ENCODE measurements around the gene ITGB6. TPM values are rescaled to one million over a fixed set of nuclear protein-coding genes. Genes with fewer than 3 reads are reported as not detected.

The ITGB6 gene
- total and polyA plus RNA-seq, 3 donors from 2014 or later, result 0.12 to 0.79 (median 0.18) TPM

- Histone ChIP-seq H3K4me3 (no peak overlapping the region), H3K4me1 (no peaks in the 10 kb centered on the region), H3K36me3 (ENCODE audit: low read depth, missing control alignments) (no peaks in the 10 kb centered on the region), H3K27ac (no peak overlapping the region), H3K27me3 (no peaks in the 10 kb centered on the region), H3K9me3 (no peaks in the 10 kb centered on the region)
- intact Hi-C loops (cut with DNase I; ENCODE audit: low total_unique reads), result no loop called here
- TF ChIP-seq POLR2A (IDR thresholded peaks at IDR 0.05) (no peak), CTCF (IDR thresholded peaks at IDR 0.05) (no peak)
- 90% methylated on average over 3 of the region's 3 CpGs for WGBS, 2 donors
- DNase-seq, result no peak
Observed at GRCh38 chr2:160232905-160233475, 32.9 kb upstream of the ITGB6 start.

GRCh38 chr2:160229591-160229990 lies 29.5 kb upstream of the ITGB6 start:
- no peak overlapping the region for H3K4me3 ChIP-seq
- no peak overlapping the region for H3K27ac ChIP-seq
- no peak for TF ChIP-seq CTCF (IDR thresholded peaks at IDR 0.05)
- TF ChIP-seq POLR2A (IDR thresholded peaks at IDR 0.05), result no peak
- H3K27me3 ChIP-seq, result no peaks in the 10 kb centered on the region
- DNase-seq, result no peak
- H3K36me3 ChIP-seq (ENCODE audit: low read depth, missing control alignments), result no peaks in the 10 kb centered on the region
- H3K4me1 ChIP-seq, result peaks cover 10% of the 10 kb centered on the region
- intact Hi-C loops (cut with DNase I; ENCODE audit: low total_unique reads), result no loop called here
- no peaks in the 10 kb centered on the region for H3K9me3 ChIP-seq
- WGBS, 2 donors, result 91 to 96% methylated on average over 1 of the region's 1 CpG

DNA sequence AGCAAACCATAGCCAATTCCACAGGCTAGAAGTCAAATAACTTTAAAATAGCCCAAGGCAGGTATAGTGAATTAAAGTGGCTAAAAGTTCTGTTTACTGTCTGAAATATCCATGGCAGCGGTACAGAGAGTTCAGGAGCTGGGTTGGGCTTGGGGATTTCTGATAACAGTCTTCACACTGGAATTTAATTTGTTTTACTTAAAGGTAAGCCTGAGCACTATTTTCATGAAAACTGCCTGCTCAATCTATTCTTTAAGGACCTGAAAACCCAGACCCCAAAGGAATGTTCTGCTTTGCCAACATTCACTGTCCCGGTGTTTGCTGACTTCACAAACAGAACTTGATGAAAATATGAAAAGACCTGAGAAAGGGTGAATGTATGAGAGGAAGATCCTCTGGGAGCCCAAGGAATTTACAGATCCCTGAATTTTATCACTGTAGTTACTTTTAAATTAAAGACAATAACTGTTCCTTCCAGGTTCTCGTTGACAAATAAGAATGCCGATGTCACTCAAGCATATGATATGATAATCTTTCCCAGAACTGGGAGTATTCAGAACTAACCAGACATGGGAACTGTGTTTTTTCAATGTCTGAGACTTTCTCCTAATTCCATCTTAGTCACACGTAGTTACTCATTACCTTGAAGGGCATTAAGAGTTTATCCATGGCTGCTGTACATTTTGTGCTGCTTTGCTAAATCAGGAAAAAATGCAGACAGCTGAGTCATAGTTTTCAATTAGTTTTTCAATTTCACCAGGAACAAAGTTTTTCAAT lies 28.3 kb upstream of the ITGB6 start:
- H3K4me1 ChIP-seq, result peaks cover 10% of the 10 kb centered on the region
- no peak for DNase-seq

GRCh38 chr2:160227293-160227915 lies 27.3 kb upstream of the ITGB6 start:
- H3K4me3 ChIP-seq, result no peak overlapping the region
- DNase-seq, result no peak
- WGBS, 2 donors, result 82 to 92% methylated on average over 5 of the region's 5 CpGs
- no peaks in the 10 kb centered on the region for H3K9me3 ChIP-seq
- intact Hi-C loops (cut with DNase I; ENCODE audit: low total_unique reads), result no loop called here
- H3K36me3 ChIP-seq (ENCODE audit: low read depth, missing control alignments), result no peaks in the 10 kb centered on the region
- peaks cover 10% of the 10 kb centered on the region for H3K4me1 ChIP-seq
- no peaks in the 10 kb centered on the region for H3K27me3 ChIP-seq
- TF ChIP-seq POLR2A (IDR thresholded peaks at IDR 0.05), result no peak
- no peak for TF ChIP-seq CTCF (IDR thresholded peaks at IDR 0.05)
- H3K27ac ChIP-seq, result no peak overlapping the region

More for the DNA sequence above, 28.3 kb upstream of the ITGB6 start:
- intact Hi-C loops (cut with DNase I; ENCODE audit: low total_unique reads), result no loop called here
- no peaks in the 10 kb centered on the region for H3K27me3 ChIP-seq
- TF ChIP-seq CTCF (IDR thresholded peaks at IDR 0.05) (no peak), POLR2A (IDR thresholded peaks at IDR 0.05) (no peak)
- 67 to 68% methylated on average over 5 of the region's 5 CpGs for WGBS, 2 donors
- no peaks in the 10 kb centered on the region for H3K9me3 ChIP-seq
- H3K4me3 ChIP-seq, result no peak overlapping the region
- H3K27ac ChIP-seq, result no peak overlapping the region
- H3K36me3 ChIP-seq (ENCODE audit: low read depth, missing control alignments), result no peaks in the 10 kb centered on the region

All from testis (tissue), 3 donors.